IPS-NIHi7 (cell line): ENCODE data around the gene ATG2A.
A peak's percentile ranks its signal among the peaks of the same experiment; 100 is the strongest.

ENCODE experiments used
- DNase-seq: peaks from one replicate; pipeline ENCODE4 v3.0.0; 2012; ENCODE audit warnings: mixed read lengths; ENCODE audit errors: extremely low spot score

Gene ATG2A

DNA sequence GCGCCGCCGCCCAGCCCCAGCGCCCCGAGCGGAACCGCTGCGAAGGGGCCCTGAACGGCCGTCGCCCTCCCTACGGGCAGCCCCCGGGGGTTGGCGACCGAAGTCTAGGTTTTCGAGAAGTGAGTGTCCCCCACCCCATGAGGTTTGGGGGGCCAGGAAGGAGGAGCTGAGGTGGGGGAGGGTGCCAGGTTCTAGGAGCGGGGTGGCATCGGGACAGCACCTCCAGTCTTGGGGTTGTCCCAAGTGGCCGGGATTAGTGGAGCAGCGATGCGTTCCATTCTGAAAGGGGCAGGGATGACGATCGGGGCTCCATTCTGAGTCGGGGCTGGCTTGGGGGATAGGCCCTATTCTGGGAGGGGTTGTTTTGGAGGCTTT is 7.9 kb upstream of the ATG2A start:
- peak; percentile 35 for DNase-seq

DNA sequence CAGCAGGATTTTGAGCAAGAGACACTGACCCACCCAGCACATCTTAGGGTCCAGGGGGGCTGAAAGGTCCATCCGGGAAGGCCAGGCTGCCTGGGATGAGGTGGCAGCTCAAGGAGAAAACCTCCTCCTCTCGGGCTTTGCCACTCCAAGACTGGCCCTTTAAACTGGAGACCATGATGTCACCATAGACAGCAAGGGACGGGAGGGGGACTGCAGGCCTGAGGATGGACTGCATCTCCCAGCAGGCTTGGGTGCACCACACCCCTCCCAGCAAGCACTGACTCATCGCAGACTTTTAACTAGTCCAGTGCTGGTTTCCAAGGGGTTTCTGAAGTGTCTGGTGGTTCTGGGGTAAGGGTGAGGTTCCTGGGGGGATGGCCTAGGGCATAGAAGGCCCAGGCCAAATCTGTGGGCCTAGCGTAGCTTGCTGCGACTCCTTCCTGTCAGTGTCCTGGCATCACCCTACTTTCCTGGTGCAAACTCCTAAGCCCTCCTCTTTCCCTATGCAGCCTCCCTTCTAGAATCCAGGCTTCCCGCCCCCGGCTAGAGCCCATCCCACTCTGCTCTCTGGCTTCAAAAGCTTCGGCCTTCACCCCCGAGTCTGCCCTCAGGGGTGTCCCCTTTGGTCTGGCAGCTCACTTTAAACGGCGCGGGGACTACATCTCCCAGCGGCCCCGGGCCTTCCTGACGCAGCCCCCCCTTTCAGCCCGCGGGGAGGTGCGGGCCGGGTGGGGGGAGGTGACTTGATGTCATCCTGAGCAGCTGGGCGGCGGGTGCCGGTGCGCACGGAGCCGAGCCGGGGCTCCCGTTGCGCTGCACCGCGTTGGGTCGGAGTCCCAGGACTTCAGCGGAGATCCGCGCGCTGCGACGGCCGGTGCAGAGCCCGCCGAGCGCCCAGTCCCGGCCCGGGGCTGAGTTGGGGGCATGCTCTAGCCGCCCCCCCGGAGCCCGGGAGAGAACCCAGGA is 7.2 kb upstream of the ATG2A start, which contains the start of gene PPP2R5B:
TSS of gene PPP2R5B (plus strand) at position 746 of the 966 bp plus-strand sequence. CDS start 1,046 bp downstream, outside the sequence.
- peak; percentile 97 for DNase-seq

DNA sequence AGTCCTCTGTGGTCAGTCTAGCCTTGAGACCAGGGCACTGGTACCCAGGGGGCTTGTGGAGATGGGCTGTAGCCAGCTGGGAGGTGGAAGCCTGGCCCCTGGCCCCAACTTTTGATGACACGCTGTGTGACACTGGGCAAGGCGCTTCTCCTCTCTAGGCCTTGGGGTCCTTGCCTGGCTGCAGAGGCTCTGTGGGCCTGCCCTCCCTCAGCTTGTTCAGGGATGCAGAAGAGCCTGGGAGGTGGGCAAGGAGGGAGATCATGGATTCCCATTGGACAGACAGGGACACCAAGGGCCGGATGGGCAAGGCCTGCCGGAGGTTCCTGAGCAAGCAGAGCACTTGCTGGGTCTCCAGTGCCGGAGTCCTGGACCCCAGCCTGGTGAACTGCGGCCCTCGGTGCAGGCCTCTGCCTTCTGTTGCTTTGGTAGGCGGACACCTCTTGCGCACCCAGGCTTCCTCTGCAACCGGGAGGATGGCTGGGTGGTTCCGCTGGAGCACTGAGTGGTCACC is 6.2 kb upstream of the ATG2A start:
- DNase-seq: no peak

DNA sequence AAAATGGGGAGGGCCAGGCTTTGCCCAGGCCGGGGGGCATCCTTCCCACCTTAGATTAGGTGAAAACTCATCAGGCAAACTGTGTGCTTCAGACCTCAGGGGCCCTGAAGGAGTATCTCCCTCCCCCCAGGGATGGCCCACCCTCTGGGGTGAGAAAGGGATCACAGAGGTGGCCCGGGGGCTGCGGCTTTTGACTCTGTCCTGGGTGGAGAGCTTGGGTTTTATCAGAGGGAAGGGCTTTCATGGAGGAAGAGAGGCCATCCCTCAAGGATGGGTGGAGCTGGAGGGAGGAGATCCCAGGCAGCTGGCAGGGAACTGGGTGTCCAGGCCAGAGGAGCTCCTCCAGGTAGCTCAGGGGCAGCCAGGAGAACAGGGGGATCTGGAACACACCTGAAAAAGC is 4.4 kb upstream of the ATG2A start:
- no peak for DNase-seq

DNA sequence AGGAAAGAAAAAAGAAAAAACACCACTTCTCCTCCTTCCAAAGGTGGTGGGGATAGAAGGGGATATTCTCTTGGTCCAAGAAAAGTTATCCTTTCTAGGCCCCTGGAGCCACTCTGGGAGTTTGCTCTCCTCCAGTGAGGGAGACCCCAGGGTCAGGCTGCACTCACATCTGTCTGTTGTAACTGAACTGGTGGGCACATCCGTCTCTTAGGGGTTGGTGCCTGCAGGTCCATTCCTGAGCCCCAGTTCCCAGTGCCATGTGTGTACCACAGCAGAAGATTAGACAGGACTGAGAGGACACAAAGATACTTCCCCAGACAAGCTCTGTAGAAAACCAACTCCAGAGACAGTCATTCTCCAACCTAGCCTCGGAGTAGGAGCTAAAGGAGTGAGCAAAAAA is 3.1 kb upstream of the ATG2A start:
- DNase-seq: no peak

DNA sequence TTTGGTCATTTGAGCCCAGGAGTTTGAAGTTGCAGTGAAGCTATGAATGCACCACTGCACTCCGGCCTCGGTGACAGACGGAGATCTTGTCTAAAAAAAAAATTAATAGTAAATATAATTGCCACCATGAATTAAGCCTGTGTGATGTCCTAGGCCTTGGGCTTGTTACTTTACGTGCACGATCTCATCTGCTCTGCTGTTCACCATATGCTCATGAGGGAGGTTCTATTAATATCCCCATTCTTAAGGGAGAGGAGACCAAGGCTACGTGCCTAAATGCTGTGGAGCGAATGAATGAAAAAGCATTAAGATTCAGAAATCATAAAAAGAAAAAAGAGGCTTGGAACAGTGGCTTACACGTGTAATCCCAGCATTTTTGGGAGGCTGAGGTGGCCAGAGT is 2.6 kb upstream of the ATG2A start:
- no peak for DNase-seq

DNA sequence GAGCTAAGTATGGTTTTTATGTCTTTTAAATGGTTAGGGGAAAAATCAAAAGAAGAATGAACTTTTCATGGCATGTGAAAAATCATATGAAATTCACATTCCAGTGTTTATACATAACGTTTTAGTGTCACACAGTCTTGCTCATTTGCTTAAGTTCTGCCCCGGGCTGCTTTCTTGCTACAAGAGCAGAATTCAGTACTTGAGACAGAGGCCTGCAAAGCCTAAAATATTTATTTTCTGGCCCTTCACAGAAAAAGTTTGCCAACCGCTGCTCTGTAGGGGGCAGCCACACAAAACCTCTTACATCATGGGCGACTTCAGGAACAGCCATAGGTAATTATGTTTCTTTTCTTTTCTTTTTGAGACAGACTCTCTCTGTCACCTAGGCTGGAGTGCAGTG is 1.0 kb upstream of the ATG2A start:
- DNase-seq: no peak

DNA sequence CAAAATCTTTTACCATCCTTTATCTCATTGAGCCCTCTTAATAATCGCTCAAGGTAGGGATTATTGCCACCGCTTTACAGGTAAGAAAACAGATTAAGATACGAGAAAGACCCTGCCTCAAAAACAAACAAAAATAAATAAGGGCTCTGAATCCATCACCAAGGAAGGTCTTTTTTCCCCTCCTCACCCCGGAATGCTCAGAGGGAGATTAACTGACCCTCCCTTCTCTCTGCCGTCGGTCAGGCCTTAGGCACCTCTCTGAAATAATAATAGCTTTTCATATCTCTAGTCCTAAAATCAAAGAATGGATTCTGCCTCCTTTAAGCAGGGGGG is 620 bp upstream of the ATG2A start:
- DNase-seq: no peak

DNA sequence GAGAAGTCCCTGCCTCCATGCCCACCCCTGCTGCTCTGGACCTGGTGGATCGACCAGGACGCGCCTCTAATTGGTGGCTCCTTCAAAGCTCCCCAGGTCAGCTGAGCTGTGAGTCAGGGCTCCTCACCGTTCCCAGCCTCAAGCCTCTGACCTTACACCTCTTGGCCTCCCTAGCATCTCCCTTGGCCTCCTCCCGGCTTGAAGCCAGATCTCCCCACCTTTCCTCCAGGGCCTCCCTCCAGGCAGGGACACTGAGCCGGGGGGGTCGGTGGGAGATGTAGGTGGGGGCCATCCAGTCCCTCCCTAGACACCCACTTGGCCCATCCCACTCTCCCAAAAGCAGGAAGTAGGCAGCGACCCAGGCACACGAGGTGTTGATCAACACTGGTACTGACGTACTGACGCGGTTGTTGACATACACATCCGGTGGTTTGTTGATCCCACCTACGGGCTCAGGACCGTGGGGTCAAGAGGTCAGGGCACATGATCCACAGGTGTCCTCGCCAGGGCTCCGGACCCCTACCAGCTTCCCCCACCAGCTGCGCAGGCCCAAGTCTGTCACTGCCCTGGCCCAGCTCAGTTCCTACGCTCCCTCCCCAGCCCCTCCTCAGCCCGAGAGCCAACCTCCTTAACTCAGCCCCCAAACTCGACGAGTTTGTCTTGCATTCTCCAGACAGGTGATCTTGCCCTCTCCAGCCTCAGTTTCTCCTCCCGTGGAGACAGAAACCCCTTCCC is 802 bp downstream of the ATG2A start:
- DNase-seq: peak; percentile 65

DNA sequence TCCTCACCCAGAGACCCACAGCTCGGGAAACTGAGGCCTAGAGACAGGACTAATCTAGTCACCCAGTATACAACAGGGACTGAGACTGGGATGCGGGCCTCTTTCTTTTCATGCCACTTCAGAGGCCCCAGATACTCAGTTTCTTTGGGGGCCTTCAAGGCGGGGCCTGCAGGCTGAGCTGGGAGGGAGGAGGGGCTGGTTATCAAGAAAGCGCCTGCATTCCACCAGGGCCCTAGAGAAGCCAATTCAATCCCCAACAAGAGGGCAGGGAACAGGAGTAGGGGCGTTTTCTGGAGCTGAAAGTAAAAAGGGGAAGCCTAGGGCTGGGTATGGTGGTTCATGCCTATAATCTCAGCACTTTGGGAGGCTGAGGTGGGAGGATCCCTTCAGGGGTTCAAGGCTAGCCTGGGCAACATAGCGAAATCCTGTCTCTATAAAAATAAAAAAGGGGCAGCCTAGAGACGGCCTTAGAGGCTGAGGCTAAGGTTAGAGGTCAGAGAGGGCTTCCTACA is 1.6 kb downstream of the ATG2A start:
- DNase-seq: no peak

DNA sequence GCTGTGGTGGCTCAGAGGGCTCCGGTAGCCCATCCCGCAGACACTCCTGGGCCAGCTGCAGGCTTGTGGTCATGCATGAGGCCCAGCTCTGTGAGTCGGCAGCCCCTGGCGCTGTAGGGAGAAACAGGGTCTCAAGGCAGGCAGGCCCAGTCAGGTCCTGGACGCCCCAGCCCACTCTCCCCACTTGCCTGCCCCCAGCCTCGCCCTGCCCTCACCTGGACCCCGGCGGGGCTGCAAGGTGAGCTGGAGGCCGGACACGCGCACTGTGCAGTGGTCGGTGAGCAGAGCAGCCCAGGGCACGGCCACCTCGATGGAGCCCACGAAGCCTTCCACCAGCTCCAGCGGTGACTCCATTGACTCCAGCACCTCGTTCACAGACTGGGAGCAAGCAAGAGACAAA is 2.9 kb downstream of the ATG2A start:
- no peak for DNase-seq

DNA sequence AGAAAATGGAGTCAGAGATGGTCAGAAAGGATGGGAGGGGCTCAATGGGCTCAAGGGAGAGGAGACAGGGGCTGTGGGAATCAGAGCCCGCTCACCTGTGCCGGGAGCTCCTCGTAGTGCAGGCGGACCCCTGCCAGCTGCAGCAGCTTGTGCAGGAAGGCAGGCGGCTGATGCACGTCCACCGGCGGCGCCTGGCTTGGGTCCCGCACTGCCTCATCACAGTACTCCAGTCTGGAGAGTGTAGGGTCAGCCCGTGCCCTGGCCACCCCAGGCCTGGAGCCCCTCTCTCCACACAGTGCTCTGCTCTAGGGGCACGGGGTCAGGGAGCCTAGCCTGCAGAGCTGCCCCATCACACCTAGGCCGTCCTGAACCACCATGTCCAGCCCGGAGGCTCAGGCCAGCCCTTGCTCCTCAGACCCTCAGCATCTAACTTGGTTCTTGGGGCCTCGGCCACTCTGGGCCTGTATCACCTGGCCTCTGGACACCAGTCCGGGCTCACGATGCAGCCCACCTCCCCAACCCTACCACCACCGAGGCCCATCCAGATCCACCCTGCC is 3.8 kb downstream of the ATG2A start:
- DNase-seq: no peak

DNA sequence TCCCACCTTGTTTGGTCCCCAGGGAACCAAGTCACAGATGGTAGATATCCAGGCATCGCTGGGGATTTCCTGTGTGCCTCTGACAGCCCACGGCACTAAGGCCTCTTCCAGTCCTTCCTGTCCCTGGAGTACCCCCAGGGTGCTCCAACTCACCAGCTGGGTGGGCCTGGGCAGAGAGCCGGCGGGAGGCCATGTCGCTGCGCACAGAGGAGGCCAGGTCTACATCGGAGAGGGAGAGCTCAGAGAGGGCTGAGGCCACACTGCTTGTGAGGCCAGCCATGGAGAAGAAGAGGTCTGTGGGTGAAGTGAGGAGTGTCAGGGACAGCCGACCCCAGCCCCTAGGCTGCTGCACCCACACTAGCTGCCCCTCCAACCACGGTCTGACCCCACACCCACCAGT is 5.3 kb downstream of the ATG2A start:
- DNase-seq: no peak

DNA sequence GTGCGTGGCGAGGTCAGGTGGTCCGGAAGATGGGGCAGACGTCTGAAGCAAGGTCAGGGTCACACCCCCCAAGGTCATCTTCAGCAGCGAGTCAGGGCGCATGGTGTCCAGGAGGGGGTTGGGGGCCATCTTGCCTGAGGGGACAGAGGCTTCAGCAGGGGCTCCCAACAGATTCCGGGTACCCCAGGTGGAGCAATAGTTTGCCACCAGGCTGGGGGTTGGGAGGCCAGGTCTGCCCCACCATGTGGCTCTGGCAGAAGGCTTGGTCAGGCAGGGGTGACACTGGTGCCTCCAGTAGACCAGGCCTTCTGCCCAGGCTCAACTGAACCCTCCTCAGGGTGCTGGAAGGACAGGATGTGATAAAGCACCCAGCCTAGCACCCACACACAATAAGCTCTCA is 5.9 kb downstream of the ATG2A start:
- no peak for DNase-seq

DNA sequence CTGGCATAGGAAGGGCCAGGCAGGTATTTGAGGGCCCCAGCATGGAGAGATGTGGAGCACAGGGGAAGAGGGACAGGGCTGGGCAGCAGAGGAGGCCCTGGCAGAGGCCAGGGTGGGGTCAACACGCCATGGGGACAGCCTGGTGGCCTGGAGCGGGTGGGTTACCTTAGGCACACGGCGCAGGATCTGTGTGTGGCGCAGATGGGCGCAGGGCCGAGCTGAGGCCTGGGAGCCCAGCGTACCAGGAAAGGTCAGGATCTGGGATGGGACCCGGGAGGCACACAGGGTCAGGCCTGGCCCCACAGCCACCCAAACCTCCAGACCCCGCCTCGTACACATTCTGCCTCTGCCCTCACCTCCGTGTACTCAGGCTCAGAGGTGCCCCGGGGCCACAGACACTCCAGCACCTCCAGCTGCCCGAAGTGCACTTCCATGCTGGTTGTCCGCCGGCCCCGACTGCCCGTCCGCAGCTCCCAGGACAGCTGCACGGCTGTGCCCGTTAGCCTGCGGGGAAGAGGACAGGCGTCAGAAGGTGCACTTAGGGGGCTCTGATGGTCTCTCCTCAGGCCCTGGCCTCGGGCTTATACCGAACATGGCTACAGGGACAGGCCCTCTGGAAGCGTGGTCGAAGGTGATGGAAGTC is 6.4 kb downstream of the ATG2A start:
- DNase-seq: no peak

DNA sequence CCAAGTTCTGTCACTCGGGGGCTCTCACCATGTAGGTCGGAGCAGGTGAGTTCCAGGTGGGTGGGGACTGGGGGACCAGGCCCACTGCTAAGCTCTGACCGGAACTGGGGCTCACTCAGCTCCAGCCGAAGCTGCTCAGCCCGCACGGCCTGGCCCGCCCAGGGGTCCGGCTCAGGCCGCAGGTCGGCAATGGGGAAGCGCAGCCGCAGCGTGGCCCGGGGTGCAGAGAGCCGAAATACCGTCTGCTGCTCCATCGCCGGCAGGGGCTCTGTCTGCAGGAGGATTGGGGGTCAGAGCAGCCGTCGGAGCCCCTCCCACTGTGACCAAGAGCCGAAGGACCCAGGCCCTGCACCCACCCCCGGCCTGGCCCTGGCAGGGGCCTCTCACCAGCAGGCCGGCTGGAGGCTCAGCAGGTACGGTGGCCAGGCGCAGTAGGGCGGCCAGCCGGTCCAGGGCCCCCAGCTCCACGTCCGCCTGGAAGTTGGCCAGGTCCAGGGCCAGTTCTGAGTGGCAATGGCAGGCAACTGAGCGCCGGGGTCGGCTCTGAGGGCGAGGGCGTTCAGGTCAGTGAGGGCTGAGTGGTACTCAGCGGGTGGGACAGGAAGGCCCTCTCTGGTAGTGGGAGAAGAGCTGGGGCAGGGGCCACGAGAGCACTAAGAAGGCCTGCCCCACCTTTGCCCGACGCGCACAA is 7.2 kb downstream of the ATG2A start:
- DNase-seq: no peak

DNA sequence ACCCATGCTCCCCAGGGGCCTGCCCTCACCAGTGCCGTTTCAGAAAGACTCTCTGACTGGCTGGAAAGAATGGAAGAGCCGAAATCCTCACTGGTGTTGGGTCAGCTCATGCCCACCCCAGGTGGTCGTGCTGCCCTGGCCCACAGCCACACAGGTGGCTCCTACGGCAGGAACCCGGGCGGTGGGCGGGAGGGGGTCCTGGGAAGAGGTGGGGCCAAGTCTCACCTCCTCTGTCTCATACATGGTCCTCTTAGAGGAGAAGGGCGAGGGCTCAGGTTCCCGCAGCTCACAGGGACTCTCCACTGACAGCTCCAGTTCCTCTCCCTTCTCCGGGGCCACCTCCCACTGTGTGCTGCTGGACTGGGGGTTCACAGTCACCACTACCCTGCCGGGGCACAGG is 8.2 kb downstream of the ATG2A start:
- no peak for DNase-seq

DNA sequence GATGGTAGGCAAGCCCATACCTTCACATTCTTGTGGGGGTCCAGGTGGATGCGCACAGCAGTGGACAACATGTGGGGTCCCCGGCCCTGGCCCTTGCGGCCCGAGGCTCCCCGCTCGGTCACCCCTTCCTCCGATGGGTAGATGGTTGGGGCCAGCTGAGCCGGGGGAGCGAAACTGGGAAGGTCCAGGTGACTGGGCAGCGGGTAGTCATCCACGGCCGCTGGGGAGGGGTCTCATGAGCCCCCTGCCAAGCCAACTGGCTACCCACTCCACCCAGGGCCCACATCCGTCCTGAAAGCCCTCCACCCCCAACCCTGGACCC is 10.7 kb downstream of the ATG2A start:
- no peak for DNase-seq

DNA sequence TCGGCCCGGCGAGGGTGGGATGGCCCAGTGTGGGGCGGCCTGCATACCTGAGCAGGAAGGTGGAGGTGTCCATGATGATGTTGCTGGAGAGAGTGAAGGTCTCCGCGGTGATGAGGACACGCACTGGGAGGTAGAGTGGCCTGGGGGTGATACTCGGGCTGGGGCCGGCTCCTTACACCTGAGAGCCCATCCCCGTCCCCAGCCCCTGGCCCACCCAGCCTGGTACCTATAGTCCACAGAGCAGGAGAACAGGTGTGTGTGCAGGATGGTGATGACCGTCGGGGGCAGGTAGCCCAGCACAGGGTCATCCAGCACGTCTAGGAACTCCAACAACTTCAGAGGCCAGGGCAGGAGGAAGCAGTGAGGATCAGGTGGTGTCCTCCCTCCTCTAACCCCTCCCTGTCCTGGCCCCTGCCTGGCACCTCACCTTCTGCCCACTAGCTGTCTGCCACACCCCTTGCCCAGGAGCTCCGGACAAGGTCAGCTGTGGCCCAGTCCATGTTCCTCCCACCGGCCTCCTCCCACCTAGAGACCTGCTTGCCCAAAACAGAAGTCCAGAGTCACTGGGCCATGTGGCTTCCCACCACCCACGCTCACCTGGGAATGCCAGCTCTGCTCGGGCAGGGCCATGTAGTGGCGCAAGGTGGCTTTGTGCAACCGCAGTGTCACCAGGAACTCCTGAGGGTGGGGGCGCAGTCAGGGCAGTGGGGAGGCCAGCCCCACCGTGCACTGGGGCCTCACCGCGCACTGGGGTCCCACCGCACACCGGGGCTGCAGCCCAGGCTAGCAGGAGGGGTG is 11.3 kb downstream of the ATG2A start:
- DNase-seq: no peak

DNA sequence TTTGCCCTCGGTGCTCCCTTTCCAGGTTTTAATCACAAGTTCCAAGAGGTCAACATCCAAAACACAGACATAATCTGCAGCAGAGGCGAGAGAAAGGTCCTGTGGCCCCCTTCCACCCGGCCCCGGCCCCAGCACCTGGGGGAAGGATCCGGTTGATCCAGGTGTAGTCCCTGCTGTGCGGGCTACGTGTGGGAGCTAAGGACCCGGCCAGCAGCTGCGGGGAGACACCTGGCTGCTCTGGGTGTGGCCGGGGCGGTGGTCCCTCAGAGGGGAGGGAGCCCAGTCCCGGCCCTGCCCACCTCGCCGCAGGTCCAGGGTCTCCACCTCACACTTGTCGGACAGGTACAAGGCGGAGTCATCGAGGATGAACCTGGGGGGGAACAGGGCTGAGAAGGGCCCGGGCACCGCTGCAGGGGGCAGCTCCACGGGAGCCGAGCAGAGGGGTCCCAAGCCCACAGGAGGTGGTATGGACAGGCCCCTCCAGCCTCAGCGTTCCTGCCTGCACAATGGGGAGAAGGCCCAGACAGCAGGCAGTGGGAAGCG is 13.6 kb downstream of the ATG2A start:
- no peak for DNase-seq
